Measurements from ENCODE around the gene ZNF528.

GRCh38 chr19:52442179-52442578 lies 44.5 kb downstream of the ZNF528 start:
- TF ChIP-seq TOX (CRISPR knock-in tag; IDR thresholded peaks at IDR 0.05; ENCODE audit: borderline replicate concordance) (no peak), OSR1 (CRISPR knock-in tag; IDR thresholded peaks at IDR 0.05) (no peak), ZFP30 (CRISPR knock-in tag; IDR thresholded peaks at IDR 0.05) (no peak), RARB (CRISPR knock-in tag; IDR thresholded peaks at IDR 0.05) (no peak), CREB5 (CRISPR knock-in tag; IDR thresholded peaks at IDR 0.05; ENCODE audit: low read depth) (no peak), PATZ1 (CRISPR knock-in tag; IDR thresholded peaks at IDR 0.05; ENCODE audit: borderline replicate concordance) (no peak), TCF4 (CRISPR knock-in tag; IDR thresholded peaks at IDR 0.05; ENCODE audit: borderline replicate concordance) (no peak), ZFP3 (CRISPR knock-in tag; IDR thresholded peaks at IDR 0.05) (no peak), ZNF70 (CRISPR knock-in tag; IDR thresholded peaks at IDR 0.05) (no peak), POU6F1 (CRISPR knock-in tag; IDR thresholded peaks at IDR 0.05; ENCODE audit: borderline replicate concordance, low read depth) (no peak), ARNTL (CRISPR knock-in tag; IDR thresholded peaks at IDR 0.05; ENCODE audit: borderline replicate concordance, low read depth) (no peak)

Data from SK-N-SH treated with all-trans-retinoic acid at 6 μM for 48 hours (cell line).